ENCODE data around the gene KLHDC4.

- TF ChIP-seq CTCF (IDR thresholded peaks at IDR 0.05), result no peak
- no peak for TF ChIP-seq POLR2A (IDR thresholded peaks at IDR 0.05)
Observed at GRCh38 chr16:87692756-87693155, 73.0 kb downstream of the KLHDC4 start.
